OCI-LY1 (cell line): ENCODE data around the gene PI4KA.

ENCODE experiments used
- H2AFZ ChIP-seq: fragments of 200-600 bp; sonication (generic), shearing (Covaris generic); 2 replicates; pipeline ENCODE4 v1.6.0; 2014; ENCODE audit warnings: antibody characterized with exemption, mild to moderate bottlenecking, low read length
- H3F3A ChIP-seq: fragments of 200-600 bp; sonication (generic), shearing (Covaris generic); 2 replicates; pipeline ENCODE4 v1.6.0; 2014; ENCODE audit warnings: mild to moderate bottlenecking, antibody characterized with exemption, low read length, moderate library complexity; ENCODE audit not compliant: insufficient read depth
- H3K27ac ChIP-seq: fragments of 200-600 bp; sonication (generic); 2 replicates; pipeline ENCODE4 v1.5.1; 2014; ENCODE audit warnings: low read length, mixed run types, mild to moderate bottlenecking, low read depth; ENCODE audit not compliant: poor library complexity, severe bottlenecking
- H3K27me3 ChIP-seq: fragments of 200-600 bp; sonication (generic); 2 replicates; pipeline ENCODE4 v1.6.0; 2014; ENCODE audit warnings: antibody characterized with exemption, mild to moderate bottlenecking, low read length, moderate library complexity; ENCODE audit not compliant: insufficient read depth
- H3K36me3 ChIP-seq: fragments of 200-600 bp; sonication (generic); 2 replicates; pipeline ENCODE4 v1.6.1; 2014; ENCODE audit warnings: mild to moderate bottlenecking, antibody characterized with exemption, low read length, moderate library complexity, mixed read lengths; ENCODE audit not compliant: insufficient read depth
- H3K4me1 ChIP-seq: fragments of 200-600 bp; sonication (generic); 2 replicates; pipeline ENCODE4 v1.5.1; 2014; ENCODE audit warnings: mild to moderate bottlenecking, low read length, moderate library complexity; ENCODE audit not compliant: insufficient read depth, severe bottlenecking
- H3K4me2 ChIP-seq: fragments of 200-600 bp; sonication (generic), shearing (Covaris generic); 2 replicates; pipeline ENCODE4 v1.6.1; 2014; ENCODE audit warnings: low read length
- H3K4me3 ChIP-seq: fragments of 200-600 bp; sonication (generic); 2 replicates; pipeline ENCODE4 v1.5.1; 2014; ENCODE audit warnings: low read length, low read depth, mild to moderate bottlenecking, mixed read lengths; ENCODE audit not compliant: poor library complexity, severe bottlenecking
- H3K79me2 ChIP-seq: fragments of 200-600 bp; shearing (Covaris generic); 2 replicates; pipeline ENCODE4 v1.6.1; 2016; ENCODE audit warnings: mixed run types, low read length, mixed read lengths; ENCODE audit not compliant: insufficient read depth
- H3K9ac ChIP-seq: fragments of 200-600 bp; sonication (generic), shearing (Covaris generic); 2 replicates; pipeline ENCODE4 v1.6.1; 2014; ENCODE audit warnings: mild to moderate bottlenecking, low read length, mixed read lengths
- H3K9me2 ChIP-seq: fragments of 200-600 bp; sonication (generic), shearing (Covaris generic); 2 replicates; pipeline ENCODE4 v1.6.1; 2014; ENCODE audit warnings: low read depth, mild to moderate bottlenecking, low read length, mixed read lengths
- H3K9me3 ChIP-seq: fragments of 200-600 bp; shearing (Covaris generic); 2 replicates; pipeline ENCODE4 v1.6.1; 2014; ENCODE audit warnings: low read length, mixed read lengths
- H4K20me1 ChIP-seq: fragments of 200-600 bp; sonication (generic), shearing (Covaris generic); 2 replicates; pipeline ENCODE4 v1.6.0; 2016; ENCODE audit warnings: mild to moderate bottlenecking, low read length; ENCODE audit not compliant: insufficient read depth
- CTCF ChIP-seq: fragments of 200-600 bp; sonication (generic), shearing (Covaris generic); IDR thresholded peaks from 2 replicates; pipeline ENCODE4 v1.5.1; 2017; ENCODE audit warnings: mild to moderate bottlenecking, antibody characterized with exemption, low read length, moderate library complexity, mixed read lengths
- EZH2 ChIP-seq: fragments of 200-600 bp; sonication (generic), shearing (Covaris generic); IDR thresholded peaks from 2 replicates; pipeline ENCODE4 v1.8.0; 2017; ENCODE audit warnings: borderline replicate concordance, mixed run types, mild to moderate bottlenecking, antibody characterized with exemption, low read length, moderate library complexity, mixed read lengths

Gene PI4KA

GRCh38 chr22:20873214-20873613 lies 14.6 kb upstream of the PI4KA start:
- Histone ChIP-seq H3K4me2 (no peak overlapping the region), H3K9me3 (no peaks in the 10 kb centered on the region), H3K27me3 (no peaks in the 10 kb centered on the region), H2AFZ (no peak overlapping the region), H3K9ac (no peak overlapping the region), H3K27ac (no peak overlapping the region), H3K9me2 (no peaks in the 10 kb centered on the region), H3F3A (no peaks in the 10 kb centered on the region), H3K79me2 (no peaks in the 10 kb centered on the region), H3K36me3 (peaks cover 21% of the 10 kb centered on the region), H3K4me1 (no peaks in the 10 kb centered on the region), H3K4me3 (no peak overlapping the region), H4K20me1 (no peaks in the 10 kb centered on the region)
- no peak for TF ChIP-seq EZH2
- TF ChIP-seq CTCF: no peak

GRCh38 chr22:20869234-20869633 lies 10.6 kb upstream of the PI4KA start:
- Histone ChIP-seq H3K27me3 (no peaks in the 10 kb centered on the region), H3K27ac (no peak overlapping the region), H3F3A (no peaks in the 10 kb centered on the region), H3K9me2 (no peaks in the 10 kb centered on the region), H3K4me1 (peaks cover 18% of the 10 kb centered on the region), H4K20me1 (no peaks in the 10 kb centered on the region), H3K9ac (no peak overlapping the region), H3K4me2 (no peak overlapping the region), H3K9me3 (no peaks in the 10 kb centered on the region), H3K4me3 (no peak overlapping the region), H3K36me3 (peaks cover 17% of the 10 kb centered on the region), H2AFZ (no peak overlapping the region), H3K79me2 (no peaks in the 10 kb centered on the region)
- TF ChIP-seq CTCF: no peak
- TF ChIP-seq EZH2: no peak

- Histone ChIP-seq H2AFZ (no peak overlapping the region), H3K9me2 (no peaks in the 10 kb centered on the region), H3K4me1 (peaks cover 18% of the 10 kb centered on the region), H3K27me3 (no peaks in the 10 kb centered on the region), H3K9me3 (no peaks in the 10 kb centered on the region), H3K79me2 (no peaks in the 10 kb centered on the region), H3F3A (no peaks in the 10 kb centered on the region), H4K20me1 (no peaks in the 10 kb centered on the region), H3K36me3 (peaks cover 18% of the 10 kb centered on the region; the same call in 1 of the 2 replicates), H3K4me2 (no peak overlapping the region), H3K4me3 (no peak overlapping the region), H3K27ac (no peak overlapping the region), H3K9ac (no peak overlapping the region; the same call in 1 of the 2 replicates)
- no peak for TF ChIP-seq EZH2
- no peak for TF ChIP-seq CTCF
These were observed 9.7 kb upstream of the PI4KA start for GRCh38 chr22:20868025-20868962.
